Endometrial microvascular endothelial cells (primary cell): ENCODE measurements around the gene TRABD2A. TPM values are rescaled to one million over a fixed set of nuclear protein-coding genes. Genes with fewer than 3 reads are reported as not detected.

Experiments used
- in situ Hi-C: cut with HindIII; loops from 2 replicates; pipeline ENCODE4 v1.10.0; 2017; ENCODE audit warnings: low sequenced_read_pairs, low pct_unique_long_range_greater_than_20kb; ENCODE audit errors: inconsistent ontology term
- total RNA-seq: library from RNA; depleted of rRNA; stranded (reverse); fragments of >200 nt; gene quantifications from one replicate; pipeline ENCODE4 v1.2.3, GENCODE V29; 2015; ENCODE audit errors: inconsistent ontology term

TRABD2A gene
- total RNA-seq, 1 donor from 2014 or later, result 8.2 TPM

DNA sequence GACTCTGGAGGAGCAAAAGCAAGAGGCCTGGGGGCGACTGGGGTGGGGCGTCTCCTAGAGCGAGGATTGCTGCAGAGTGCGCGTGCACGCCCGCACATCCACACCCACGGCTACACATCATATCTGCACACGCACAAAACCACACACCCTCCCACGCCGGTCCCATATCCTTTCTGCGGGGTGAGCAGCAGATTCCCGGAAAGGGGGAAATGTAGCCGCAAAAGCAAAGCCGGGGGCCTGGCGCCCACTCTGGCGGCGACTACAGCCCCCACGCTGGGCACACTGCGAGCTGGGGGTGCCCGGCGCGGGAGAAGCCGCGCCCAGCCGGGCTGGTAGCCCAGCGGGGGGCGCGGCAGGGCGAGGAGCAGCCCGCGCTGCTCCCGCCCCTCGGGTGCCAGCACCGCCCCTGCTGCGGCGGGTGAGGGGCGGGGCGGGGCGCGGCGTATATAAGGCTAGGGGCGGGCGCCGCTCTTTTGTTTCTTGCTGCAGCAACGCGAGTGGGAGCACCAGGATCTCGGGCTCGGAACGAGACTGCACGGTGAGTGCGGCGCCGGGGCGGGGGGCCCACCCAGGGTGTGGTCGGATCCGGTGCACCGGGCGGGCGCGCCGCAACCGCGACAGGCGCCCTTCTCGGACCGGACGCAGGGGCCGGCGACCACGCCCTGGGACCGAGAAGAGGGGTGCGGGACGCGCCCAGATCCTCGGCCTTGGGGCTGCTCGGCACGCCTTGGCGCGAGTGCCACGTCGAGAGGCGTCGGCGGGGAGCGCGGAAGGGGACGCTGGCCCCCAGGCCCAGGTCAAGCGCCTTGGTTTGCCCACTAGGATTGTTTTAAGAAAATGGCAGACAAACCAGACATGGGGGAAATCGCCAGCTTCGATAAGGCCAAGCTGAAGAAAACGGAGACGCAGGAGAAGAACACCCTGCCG, 24.6 kb upstream of the TRABD2A start, which contains the start of gene TMSB10:
TMSB10 (plus strand) TSS at position 476 of the 927 bp plus-strand sequence.
- in situ Hi-C loops, result no loop called here

- in situ Hi-C loops, result no loop called here
These were observed 23.9 kb upstream of the TRABD2A start for GRCh38 chr2:84904717-84905174.

DNA sequence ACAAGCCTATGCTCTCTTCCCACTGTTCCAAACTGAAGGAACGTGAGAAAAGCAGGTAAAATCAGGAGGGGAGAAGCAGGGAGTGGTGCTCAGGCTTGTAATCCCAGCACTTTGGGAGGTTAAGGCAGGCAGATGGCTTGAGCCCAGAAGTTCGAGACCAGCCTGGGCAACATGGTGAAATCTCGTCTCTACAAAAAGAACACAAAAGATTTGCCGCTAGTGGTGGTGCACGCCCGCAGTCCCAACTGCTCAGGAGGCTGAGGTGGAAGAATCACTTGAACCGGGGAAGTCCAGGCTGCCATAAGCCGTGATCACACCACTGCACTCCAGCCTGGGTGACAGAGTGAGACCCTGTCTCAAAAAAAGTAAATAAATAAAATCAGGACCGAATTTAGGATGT, 23.3 kb upstream of the TRABD2A start:
- in situ Hi-C loops, result no loop called here

- in situ Hi-C loops, result no loop called here
These were observed 21.6 kb upstream of the TRABD2A start for GRCh38 chr2:84902526-84902925.

DNA sequence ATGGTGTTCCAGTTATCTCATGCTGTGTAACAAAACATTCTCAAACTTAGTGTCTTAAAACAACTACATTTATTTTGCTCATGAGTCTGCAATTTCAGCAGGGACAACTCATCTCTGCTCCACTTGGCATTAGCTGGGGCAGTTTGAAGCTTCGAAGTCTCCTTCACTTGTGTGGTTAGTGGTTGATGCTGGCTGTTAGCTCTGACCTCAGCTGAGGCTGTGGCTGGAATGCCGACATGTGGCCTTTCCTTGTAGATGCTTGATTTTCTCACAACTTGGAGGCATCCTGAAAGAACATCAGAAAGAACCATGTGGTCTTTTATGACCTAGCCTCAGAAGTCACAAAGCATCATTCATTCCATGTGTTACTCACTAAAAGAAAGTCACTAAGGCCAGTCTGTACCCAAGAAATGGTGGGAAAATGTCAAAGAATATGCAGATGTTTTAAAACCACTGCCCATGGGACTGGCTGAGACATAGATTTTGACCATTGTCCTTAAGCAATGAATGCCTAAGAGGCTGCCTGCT, 20.8 kb upstream of the TRABD2A start:
- in situ Hi-C loops, result no loop called here

DNA sequence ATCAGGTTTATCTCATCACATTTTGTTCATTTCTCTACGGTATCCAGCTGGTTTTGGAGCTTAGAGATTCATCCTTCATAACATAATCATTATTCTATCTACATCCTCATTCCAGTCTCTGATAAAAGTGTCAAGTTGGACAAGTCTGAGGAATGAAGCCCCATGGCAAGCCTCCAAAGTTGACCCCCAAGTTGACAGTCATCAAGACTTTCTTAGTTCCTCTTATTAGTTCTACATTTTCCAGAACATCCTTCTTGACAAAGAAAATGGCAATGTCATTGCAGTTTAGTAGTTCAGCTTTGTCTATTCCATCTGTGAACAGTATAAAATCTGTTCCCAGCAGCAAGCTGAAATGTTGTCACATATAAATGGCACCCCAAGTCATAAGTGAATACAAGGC, 20.1 kb upstream of the TRABD2A start:
- in situ Hi-C loops, result no loop called here

DNA sequence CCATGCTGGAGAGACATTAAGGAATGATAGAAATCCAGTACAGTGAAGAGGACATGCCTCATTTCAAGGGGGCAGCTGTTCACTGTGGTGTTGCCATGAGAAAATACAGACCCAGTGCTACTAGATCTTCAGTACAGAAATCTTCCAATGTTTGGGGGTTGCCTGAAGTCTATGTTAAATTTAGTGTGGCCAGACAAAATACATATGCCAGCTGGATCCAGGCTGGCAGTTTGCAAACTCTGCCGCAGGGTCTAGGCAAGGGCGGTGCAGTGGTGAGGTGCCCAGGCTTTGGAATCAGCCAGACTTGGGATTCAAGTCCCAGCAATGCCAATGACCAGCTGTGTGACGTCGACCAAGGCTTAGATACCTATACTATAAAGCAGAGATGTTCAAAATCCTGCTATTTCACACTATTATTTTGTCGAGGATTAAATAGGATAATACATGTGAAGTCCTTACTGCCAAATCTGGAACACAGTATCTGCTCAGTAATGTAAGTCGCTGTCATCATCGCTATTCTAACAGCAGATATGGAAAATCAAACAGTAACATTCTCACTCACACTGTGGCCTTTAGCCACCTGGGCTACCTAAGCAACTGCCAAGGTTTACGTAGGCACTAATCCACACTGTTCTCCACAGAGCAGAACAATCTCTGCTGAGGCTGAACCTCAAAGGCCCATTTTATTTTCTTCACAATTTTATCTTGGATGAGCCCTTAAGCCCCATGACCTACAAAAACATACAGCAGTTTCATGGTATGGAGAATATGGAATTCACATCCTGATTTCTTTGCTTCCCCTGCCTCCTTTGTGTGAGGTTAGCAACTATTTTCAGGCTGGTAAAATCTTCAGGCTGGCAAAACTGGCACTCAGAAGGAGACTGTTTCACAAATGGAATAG, 18.7 kb upstream of the TRABD2A start:
- in situ Hi-C loops, result no loop called here

DNA sequence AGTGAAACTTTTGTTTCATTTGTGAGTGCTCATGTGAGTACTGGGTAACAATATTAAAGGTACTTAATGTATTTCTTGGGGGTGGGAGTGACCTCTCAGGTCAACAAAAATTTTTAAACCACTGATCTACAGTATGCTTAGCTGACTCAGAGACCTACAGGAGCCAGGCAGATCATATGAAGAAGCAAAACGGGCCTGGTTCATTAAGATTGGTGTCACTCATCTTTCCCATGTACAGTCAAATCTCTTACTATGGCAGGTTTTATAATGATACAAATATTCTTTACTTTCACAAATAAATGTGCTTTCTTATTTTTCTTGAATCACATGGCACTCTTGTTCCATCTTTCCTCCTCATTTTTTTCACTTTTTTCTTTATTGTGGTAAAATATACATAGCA, 16.9 kb upstream of the TRABD2A start:
- in situ Hi-C loops, result no loop called here

DNA sequence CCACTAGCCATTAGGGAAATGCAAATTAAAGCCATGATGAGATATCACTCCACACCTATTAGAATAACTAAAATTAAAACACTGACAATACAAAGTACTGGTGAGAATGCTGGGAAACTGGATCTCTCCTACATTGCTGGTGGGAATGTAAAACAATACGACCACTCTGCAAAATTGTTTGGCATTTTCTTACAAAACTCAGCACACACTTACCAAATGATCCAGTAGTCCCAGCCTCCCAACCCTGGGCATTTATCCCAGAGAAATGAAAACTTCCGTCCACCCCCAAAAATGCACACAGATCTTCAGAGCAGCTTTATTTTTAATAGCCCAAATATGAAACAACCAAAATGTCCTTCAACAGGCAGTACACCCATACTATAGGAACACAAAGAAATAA, 15.7 kb upstream of the TRABD2A start:
- in situ Hi-C loops, result no loop called here

DNA sequence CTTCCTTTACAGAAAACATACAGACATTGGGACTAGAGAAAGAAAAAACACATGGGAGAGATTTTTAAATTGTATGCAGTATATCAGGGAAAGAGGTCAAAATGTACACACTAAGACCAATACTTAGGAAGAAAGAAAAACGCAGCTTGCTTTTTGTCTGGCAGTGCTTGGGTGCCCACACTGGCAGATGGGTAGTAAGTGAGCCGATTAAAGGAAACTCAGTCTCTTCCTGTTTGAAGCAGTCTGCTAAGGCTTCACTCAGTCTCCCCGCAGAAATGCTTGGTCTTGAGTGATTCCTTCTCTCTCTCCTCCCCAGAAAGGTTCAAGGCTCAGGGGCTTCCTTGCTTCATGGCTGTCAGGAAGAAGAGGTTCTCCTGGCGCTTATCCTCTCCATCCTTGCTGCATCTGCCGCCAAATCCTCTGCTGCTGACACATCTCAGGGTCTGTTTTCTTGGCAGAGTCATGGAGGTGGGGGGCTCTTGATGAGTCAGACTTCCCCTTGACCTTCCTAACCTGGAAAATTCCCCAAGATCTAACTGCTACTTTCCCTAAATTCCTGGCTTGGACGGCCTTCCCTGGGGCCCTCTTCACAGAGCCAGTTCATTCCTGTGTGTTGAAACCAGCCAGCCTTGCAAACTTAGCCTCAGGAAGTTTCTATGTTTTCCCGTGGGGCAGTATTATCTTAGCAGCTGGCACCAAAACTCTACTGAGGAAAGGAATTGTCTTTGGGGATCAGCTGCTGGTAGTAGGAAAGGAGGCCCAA, 14.1 kb upstream of the TRABD2A start:
- in situ Hi-C loops, result no loop called here

GRCh38 chr2:84894131-84894586, 13.3 kb upstream of the TRABD2A start:
- in situ Hi-C loops, result no loop called here

DNA sequence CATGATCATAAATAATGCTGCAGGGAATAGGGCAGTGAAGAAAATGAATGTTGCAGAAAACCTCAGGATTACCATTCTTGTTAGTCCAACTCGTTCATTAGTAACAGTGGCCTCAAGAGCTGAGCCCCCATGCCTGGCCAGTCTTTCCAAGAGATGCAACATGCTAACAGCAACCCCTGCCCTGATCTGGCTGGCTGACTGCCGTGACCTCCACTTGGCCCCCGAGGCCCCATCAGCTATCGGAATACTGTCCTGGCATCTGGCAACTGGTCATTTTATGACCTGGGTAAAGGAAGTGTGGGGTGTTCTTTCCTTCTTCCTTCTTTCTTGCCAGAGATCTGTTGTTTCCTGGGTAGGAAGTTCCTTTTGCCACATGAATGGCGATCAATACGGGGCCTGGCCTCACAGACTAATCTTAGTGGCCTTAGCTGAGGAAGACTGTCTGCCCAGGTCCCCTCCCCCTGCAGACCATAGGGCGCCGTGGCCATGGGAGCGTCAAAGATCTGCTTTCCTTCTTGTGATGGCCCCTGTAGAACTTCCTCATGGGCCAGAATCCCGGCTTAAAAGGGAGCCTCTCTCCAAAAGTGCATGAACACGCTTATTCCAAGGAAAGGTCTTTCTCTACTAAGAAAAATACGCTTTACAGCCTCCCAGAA, 10.6 kb upstream of the TRABD2A start:
- in situ Hi-C loops, result no loop called here

- in situ Hi-C loops, result no loop called here
These were observed 8.4 kb upstream of the TRABD2A start for GRCh38 chr2:84889332-84889731.

GRCh38 chr2:84888401-84889276, 7.8 kb upstream of the TRABD2A start:
- in situ Hi-C loops, result no loop called here

DNA sequence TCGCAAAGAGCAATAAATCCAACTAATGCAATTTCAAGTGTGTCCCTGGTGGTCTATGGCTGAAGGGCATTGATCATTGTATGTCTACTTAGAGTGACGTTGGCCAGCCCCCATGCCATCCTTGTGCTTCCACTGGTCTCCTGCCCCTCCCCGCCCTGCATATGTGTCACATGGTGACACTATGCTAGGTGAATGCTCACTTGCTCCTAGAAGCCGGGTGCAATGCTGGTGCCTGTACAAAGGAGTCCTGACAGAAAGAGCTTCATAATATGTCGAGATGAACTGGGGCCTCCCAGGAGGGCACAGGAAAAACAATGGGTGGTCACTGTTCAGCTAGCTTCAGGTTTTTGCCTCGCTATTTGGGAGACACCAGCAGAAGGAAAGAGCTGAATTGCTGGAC, 5.9 kb upstream of the TRABD2A start:
- in situ Hi-C loops, result no loop called here

GRCh38 chr2:84885111-84885510, 4.2 kb upstream of the TRABD2A start:
- in situ Hi-C loops, result no loop called here

GRCh38 chr2:84884449-84884848, 3.6 kb upstream of the TRABD2A start:
- in situ Hi-C loops, result no loop called here
